ENCODE results near the gene BRF1. TPM values are rescaled to one million over a fixed set of nuclear protein-coding genes. Genes with fewer than 3 reads are reported as not detected.
A peak's percentile ranks its signal among the peaks of the same experiment; 100 is the strongest.

The BRF1 gene
- total RNA-seq, 2 experiments from 2014 or later = 49.5 to 50.4 TPM

DNA sequence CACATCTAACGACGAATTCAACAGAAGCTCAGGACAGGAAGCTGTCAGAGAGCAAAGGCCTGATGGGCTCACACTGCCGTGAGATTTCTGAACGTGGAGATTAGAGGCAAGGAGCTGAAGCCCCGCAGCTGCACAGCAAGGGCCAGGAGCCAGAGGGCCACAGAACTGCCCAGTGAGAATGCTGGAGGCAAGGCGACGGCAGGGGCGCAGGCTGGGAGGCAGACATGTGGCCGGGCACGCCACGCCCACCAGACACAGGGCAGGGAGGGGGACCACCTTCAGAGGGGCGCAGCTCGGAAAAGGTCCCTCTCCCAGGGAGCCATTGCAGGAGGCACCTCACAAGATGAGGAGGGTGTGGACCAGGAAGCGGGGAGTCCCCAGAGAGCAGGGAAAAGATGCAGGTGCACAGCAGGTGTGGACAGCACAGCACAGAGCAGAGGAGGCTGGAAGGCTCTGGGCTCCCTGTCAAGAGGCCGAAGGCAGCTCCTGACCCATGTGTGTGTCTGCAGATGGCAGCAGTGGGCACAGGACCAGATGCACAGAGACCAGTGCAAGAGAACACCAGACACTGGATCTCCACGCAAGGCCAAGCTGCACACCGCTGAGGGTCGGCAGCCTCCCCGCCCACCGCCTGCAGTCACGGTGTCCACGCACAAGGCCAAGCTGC is 29.4 kb downstream of the BRF1 start:
- Mint-ChIP-seq H3K27me3 (no peaks in the 10 kb centered on the region), H3K27ac (no peak overlapping the region), H3K4me1 (no peaks in the 10 kb centered on the region), H3K36me3 (no peaks in the 10 kb centered on the region), H3K4me3 (no peak overlapping the region), H3K9me3 (no peaks in the 10 kb centered on the region)
- POLR2A ChIA-PET = no interaction called here
- no peak for ATAC-seq (ENCODE audit: low read depth)
- DNase-seq = no peak

DNA sequence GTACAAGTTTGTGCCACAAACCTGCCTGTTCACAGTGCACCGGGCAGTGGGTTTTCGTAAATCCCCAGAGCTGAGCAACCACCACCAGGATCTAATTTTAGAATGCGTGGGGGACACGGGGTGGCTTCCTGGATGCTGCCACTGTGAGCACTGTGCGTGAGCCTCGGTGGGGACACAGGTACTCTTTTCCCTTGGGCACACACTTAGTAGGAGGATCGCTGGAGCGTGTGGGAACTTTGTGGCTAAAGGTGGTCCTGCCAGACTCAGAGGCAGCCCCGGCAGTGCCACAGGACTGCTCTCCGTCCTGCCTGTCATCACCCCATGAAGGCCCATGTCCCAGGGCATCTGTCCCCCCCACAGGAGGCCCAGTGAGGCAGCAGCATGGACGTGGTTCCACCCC is 31.4 kb downstream of the BRF1 start:
- no peak overlapping the region for H3K27ac Mint-ChIP-seq
- no peaks in the 10 kb centered on the region for H3K9me3 Mint-ChIP-seq
- no peaks in the 10 kb centered on the region for H3K36me3 Mint-ChIP-seq
- ATAC-seq (ENCODE audit: low read depth) = no peak
- DNase-seq = no peak
- H3K4me1 Mint-ChIP-seq = no peaks in the 10 kb centered on the region
- POLR2A ChIA-PET = interaction anchor here (0.7 kb wide), 1 partner anchor 21 kb away, joined by 3 read pairs; the partner anchor contains the start of gene BTBD6
- H3K27me3 Mint-ChIP-seq = no peaks in the 10 kb centered on the region
- no peak overlapping the region for H3K4me3 Mint-ChIP-seq

DNA sequence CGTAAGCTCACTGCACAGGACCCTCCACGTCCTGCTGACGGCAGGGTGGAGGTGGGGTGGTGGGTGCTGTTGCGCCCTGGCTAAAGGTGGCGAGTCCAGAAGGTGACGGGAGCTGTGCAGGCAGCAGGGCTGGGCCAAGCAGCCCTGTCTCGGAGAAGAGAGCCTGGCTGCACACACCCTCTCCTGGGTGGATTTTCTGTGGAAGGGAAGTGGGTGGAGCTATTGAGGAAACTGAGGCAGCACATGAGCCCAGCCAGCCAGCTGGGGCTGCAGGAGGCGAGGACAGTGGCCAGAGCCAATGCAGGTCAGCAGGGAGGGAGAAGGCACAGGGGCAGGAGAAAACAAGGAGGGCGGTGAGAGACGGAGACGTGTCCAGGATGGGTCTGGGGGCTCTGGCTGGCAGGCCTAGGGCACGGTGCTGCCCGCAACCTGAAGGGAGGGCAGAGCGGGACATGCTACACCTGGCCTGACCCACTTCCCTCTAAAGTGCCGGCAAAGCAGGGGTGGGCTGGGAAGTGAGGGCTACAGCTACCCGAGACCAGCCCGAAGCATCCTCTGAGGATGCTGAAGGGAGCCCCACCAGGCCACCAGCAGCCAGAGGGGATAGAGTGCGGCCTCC is 32.0 kb downstream of the BRF1 start:
- POLR2A ChIA-PET = interaction anchor here (0.7 kb wide), 1 partner anchor 21 kb away, joined by 3 read pairs; the partner anchor contains the start of gene BTBD6
- Mint-ChIP-seq H3K27ac (peak overlapping the region; percentile 65), H3K4me3 (no peak overlapping the region), H3K4me1 (no peaks in the 10 kb centered on the region), H3K9me3 (no peaks in the 10 kb centered on the region), H3K36me3 (peaks cover 3% of the 10 kb centered on the region), H3K27me3 (no peaks in the 10 kb centered on the region)
- DNase-seq (no peak), ATAC-seq (ENCODE audit: low read depth) (no peak)

DNA sequence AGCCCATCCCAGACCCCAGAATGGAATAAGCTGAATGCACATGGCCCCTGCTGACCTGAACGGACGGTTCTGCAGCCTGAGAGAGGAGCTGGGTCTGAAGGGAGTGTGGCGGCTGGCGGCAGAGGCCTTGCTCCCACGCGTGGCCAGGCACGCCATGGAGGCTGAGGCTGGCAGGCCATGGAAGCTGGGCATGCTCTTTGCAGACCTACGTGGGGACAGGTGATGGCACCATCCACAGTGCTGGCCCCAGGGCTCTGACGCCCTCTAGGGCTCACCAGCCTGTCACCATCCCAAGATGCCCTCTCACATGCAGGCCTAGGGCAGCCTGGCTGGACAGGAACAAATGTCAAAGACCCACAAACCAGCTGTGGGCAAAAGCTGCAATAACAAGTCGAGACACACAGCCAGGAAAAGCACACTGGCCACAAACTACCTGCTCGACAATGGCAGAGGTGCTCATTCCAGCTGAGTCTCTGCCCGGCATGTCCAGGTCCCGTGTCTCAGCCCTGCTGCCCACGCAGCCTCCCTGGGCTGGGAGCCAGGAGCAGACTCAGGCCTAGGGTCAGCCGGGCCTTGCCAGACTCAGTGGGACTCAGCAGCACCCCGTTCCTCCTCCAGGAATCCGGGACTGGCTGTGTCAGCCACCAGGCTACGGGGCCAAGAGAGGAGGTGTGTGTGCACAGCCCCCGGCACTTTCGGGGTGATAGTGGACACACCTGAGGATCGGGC is 32.8 kb downstream of the BRF1 start:
- no peaks in the 10 kb centered on the region for H3K27me3 Mint-ChIP-seq
- peaks cover 4% of the 10 kb centered on the region for H3K36me3 Mint-ChIP-seq
- no peaks in the 10 kb centered on the region for H3K4me1 Mint-ChIP-seq
- no peak overlapping the region for H3K4me3 Mint-ChIP-seq
- H3K27ac Mint-ChIP-seq = no peak overlapping the region
- no peaks in the 10 kb centered on the region for H3K9me3 Mint-ChIP-seq
- no peak for ATAC-seq (ENCODE audit: low read depth)
- DNase-seq = no peak
- POLR2A ChIA-PET = no interaction called here

DNA sequence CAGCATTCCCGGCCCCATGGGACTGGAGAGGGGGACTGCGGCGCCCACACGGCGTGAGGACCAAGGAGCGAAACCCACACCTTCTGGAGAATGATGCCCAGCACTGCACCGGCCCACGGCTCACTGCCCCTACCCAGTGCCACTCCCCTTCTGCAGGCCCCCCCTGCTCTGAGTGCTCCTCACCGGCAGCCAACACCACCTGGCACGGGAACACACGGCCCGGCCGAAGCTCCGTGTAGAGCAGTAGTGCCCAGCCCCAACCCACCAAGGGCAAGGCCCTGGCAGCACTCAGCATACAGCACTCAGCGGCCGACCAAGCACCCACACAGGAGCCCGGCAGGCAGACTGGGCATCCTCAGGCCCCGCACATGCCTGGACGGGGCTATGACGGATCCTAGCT is 39.0 kb downstream of the BRF1 start:
- H3K36me3 Mint-ChIP-seq = peaks cover 4% of the 10 kb centered on the region
- H3K4me1 Mint-ChIP-seq = peaks cover 1% of the 10 kb centered on the region
- POLR2A ChIA-PET = no interaction called here
- no peaks in the 10 kb centered on the region for H3K27me3 Mint-ChIP-seq
- H3K9me3 Mint-ChIP-seq = no peaks in the 10 kb centered on the region
- H3K4me3 Mint-ChIP-seq = no peak overlapping the region
- no peak for DNase-seq
- H3K27ac Mint-ChIP-seq = no peak overlapping the region
- ATAC-seq (ENCODE audit: low read depth) = no peak

DNA sequence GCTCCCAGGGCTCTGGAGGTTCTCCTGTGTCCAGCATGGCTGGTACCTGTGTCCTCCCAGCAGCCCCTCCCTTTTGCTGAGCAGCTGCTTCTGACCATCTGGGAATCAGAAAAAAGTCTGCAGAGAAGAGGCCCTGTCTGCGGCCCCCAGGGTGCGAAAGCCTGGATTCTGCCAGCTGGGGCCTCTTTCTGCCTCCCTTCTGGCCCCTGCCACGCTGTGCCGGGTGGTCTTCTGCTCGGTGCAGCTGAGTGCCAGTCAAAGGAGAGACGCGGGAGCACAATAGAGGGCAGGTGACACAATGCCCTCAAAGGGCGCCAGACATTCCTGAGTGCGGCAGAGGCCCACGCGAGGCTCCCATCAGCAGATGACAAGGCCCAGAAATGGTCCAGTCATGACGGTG is 39.8 kb downstream of the BRF1 start:
- Mint-ChIP-seq H3K4me3 (no peak overlapping the region), H3K27me3 (no peaks in the 10 kb centered on the region), H3K36me3 (peaks cover 4% of the 10 kb centered on the region), H3K27ac (no peak overlapping the region), H3K4me1 (peaks cover 1% of the 10 kb centered on the region), H3K9me3 (no peaks in the 10 kb centered on the region)
- ATAC-seq (ENCODE audit: low read depth) (no peak), DNase-seq (no peak)
- POLR2A ChIA-PET = no interaction called here

DNA sequence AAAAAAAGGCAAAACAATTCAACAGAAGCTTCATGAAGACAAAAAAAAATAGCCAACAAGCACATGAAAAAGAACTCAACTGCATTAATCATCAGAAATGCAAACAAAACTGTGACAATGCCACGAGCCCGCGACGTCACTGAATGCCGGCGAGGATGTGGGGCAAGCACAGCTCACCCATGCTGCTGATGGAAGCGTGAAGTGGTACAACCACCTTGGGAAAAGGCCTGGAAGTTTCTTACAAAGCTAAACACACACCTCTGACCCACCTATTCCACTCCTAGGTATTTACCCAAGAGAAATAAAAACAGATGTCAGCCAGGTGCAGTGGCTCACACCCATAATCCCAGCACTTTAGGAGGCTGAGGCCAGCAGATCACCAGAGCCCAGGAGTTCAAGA is 42.0 kb downstream of the BRF1 start:
- H3K4me1 Mint-ChIP-seq = peaks cover 1% of the 10 kb centered on the region
- no peak for ATAC-seq (ENCODE audit: low read depth)
- H3K27me3 Mint-ChIP-seq = no peaks in the 10 kb centered on the region
- H3K9me3 Mint-ChIP-seq = no peaks in the 10 kb centered on the region
- no peak for DNase-seq
- H3K4me3 Mint-ChIP-seq = no peak overlapping the region
- POLR2A ChIA-PET = interaction anchor here (0.8 kb wide), 1 partner anchor 11 kb away, joined by 3 read pairs; no protein-coding TSS in a partner anchor
- no peak overlapping the region for H3K27ac Mint-ChIP-seq
- H3K36me3 Mint-ChIP-seq = peaks cover 2% of the 10 kb centered on the region

DNA sequence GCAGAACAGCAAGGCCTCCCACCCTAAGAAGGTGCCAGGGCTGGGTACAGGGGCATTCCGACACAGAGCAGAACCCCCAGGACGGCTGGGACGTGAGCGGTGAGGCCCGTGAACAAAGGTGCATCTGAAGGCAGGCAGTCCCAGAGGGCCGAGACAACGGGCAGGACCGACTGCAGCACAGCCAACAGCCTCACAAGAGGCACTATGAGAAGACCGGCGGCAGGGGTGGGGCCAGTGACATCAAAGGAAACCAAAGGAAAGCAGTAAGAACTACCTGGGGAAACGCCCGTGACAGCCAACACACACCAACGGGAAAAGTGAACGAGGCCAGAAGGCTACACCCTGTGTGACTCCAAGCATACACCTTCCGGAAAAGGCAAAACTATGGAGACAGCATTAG is 43.3 kb downstream of the BRF1 start:
- no peak overlapping the region for H3K27ac Mint-ChIP-seq
- POLR2A ChIA-PET = no interaction called here
- peaks cover 4% of the 10 kb centered on the region for H3K36me3 Mint-ChIP-seq
- no peaks in the 10 kb centered on the region for H3K27me3 Mint-ChIP-seq
- DNase-seq = no peak
- ATAC-seq (ENCODE audit: low read depth) = no peak
- H3K4me1 Mint-ChIP-seq = peaks cover 1% of the 10 kb centered on the region
- no peak overlapping the region for H3K4me3 Mint-ChIP-seq
- H3K9me3 Mint-ChIP-seq = no peaks in the 10 kb centered on the region

DNA sequence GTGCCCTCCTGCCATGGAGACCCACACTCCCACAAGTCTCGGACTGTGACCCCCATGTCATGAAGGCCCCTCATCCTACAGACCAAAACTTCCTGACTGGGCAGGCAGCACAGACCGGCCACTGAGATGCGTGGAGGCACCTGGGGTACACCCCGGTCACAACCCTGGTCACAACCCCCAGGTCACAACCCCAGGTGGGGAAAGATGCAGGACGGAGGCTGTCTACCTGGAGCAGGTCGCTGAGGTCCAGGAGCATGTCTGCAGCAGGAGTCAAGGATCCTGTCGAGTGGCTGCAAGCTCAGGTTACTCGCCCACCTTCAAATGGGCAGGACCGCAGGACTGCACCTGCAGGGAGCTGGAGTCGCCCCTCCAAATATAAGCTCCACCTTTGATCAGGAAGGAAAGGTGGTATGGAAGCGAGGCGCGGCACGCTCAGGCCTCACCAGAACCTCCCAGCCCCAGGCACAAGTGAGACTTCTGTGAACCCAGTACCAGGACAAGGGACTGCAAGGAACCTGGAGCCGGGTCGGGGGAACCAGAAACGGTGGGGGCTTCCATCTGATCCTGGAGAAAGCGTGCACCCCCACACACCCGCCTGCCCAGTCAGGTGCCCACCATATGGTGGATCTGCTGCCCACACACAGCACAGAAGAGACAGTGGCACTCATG is 44.4 kb downstream of the BRF1 start:
- POLR2A ChIA-PET = no interaction called here
- no peak for ATAC-seq (ENCODE audit: low read depth)
- H3K9me3 Mint-ChIP-seq = no peaks in the 10 kb centered on the region
- no peak overlapping the region for H3K4me3 Mint-ChIP-seq
- no peaks in the 10 kb centered on the region for H3K27me3 Mint-ChIP-seq
- H3K4me1 Mint-ChIP-seq = peaks cover 6% of the 10 kb centered on the region
- DNase-seq = no peak
- H3K36me3 Mint-ChIP-seq = peaks cover 4% of the 10 kb centered on the region
- H3K27ac Mint-ChIP-seq = no peak overlapping the region

DNA sequence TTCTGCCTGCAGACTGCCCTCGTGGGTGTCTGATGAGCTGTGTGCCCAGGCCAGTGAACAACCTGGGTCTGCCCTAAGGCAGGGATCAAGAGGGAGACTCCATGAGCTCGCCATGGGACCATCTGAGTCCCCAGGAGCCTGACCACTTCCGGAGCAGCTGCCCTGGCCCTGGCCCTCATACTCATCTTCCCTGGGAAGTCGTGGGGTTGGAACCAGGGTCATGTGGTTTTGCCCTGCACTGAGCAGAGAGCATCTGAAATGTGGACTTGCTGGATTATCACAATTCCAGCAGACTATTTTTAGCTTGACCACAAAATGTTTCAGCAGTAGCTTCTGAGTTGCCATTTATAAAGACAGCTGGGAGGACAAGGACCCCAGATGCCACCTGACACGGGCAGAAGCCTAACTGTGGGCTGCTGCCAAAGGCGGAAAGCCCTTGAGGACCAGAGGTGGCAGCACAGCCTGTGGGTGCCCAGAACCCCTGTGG is 45.7 kb downstream of the BRF1 start:
- H3K27ac Mint-ChIP-seq = no peak overlapping the region
- no peaks in the 10 kb centered on the region for H3K27me3 Mint-ChIP-seq
- DNase-seq (no peak), ATAC-seq (ENCODE audit: low read depth) (no peak)
- H3K4me3 Mint-ChIP-seq = no peak overlapping the region
- peaks cover 10% of the 10 kb centered on the region for H3K36me3 Mint-ChIP-seq
- no peaks in the 10 kb centered on the region for H3K9me3 Mint-ChIP-seq
- H3K4me1 Mint-ChIP-seq = peaks cover 17% of the 10 kb centered on the region
- POLR2A ChIA-PET = no interaction called here

DNA sequence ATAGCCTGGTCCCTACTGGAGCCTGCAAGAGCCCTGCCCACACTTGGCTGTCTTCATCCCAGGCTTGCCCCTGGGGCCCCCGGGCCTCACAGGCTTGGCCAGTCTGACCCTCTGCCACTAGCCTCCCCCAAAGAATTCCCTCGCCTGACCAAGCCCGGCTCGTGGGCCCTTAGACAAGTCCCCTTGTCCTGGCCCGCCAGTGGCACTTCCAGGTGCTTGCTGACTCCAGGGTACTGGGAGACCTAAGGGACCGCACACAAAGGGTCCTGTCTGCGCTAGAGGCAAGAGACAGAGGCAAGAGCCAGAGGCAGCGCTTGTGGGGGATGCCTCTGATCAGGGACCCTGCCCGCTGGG is 47.5 kb downstream of the BRF1 start:
- no peak for DNase-seq
- H3K27ac Mint-ChIP-seq = no peak overlapping the region
- no peaks in the 10 kb centered on the region for H3K9me3 Mint-ChIP-seq
- peaks cover 14% of the 10 kb centered on the region for H3K36me3 Mint-ChIP-seq
- no peaks in the 10 kb centered on the region for H3K27me3 Mint-ChIP-seq
- POLR2A ChIA-PET = no interaction called here
- H3K4me3 Mint-ChIP-seq = no peak overlapping the region
- H3K4me1 Mint-ChIP-seq = peaks cover 19% of the 10 kb centered on the region
- no peak for ATAC-seq (ENCODE audit: low read depth)

DNA sequence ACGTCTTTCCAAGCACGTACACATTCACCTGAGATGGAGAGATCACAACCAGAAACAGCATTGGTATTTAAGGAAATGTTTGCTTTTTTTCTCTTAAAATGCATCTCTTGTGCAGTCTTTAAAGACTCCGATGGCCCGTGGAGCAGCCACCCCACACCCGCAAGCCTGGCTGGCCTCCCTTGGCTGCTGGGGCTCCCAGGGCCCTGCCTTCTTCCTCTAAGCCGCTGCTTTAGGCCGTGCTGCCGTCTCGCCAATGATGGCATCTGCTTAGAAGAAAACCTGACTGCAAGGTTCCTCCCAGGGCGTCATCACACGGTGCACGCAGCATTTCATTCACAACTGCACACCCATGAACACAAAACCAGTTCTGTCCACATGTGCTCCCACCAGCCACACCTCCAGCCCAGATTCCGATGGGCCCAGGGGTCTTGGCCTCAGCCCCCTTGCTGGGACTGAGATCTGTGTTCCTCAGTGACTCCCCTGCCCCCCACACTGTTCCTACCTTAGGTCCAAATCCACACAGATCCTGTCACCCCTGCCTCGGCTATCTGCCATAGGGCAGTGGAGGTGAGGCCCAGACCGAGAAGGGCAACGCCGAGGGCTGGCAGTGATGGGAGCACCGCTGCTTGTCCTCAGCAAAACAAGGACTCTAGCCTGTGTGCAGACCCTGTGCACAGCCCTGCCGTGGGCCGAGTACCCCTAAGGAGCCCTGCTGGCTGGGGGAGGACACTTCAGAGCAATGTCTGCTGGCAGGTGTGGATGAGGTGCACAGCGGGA is 48.1 kb downstream of the BRF1 start:
- peaks cover 21% of the 10 kb centered on the region for H3K4me1 Mint-ChIP-seq
- POLR2A ChIA-PET = no interaction called here
- ATAC-seq (ENCODE audit: low read depth) = no peak
- H3K36me3 Mint-ChIP-seq = peaks cover 14% of the 10 kb centered on the region
- no peak for DNase-seq
- no peak overlapping the region for H3K27ac Mint-ChIP-seq
- no peaks in the 10 kb centered on the region for H3K27me3 Mint-ChIP-seq
- H3K9me3 Mint-ChIP-seq = no peaks in the 10 kb centered on the region
- no peak overlapping the region for H3K4me3 Mint-ChIP-seq

DNA sequence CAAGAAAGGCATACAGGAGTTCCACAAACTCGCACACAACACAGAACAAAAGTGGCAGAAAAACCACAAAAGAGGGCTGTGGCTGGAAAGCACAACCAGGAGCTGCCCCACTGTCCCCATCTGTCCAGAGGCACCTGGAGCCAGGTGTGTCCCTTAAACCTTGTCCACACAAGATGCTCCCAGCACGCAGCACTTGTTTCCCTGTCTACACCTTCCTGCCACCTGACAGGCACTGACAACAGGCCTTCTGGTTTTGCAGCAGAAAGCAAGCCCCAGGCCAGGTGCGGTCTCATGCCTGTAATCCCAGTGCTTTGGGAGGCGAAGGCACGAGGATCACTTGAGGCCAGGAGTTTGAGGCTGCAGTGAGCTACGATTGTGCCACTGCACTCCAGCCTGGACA is 48.9 kb downstream of the BRF1 start:
- DNase-seq (no peak), ATAC-seq (ENCODE audit: low read depth) (no peak)
- Mint-ChIP-seq H3K4me3 (no peak overlapping the region), H3K9me3 (no peaks in the 10 kb centered on the region), H3K4me1 (peaks cover 25% of the 10 kb centered on the region), H3K27me3 (no peaks in the 10 kb centered on the region), H3K27ac (no peak overlapping the region), H3K36me3 (peaks cover 14% of the 10 kb centered on the region)
- POLR2A ChIA-PET = no interaction called here
